WTC11 (cell line): ENCODE results near the gene SP4. TPM values are rescaled to one million over a fixed set of nuclear protein-coding genes. Genes with fewer than 3 reads are reported as not detected.

Experiments
- ATAC-seq: fragments of 200-7000 bp; cut with Tn5 transposase; 2 replicates; pipeline ENCODE4 v1.10.0; 2021; ENCODE audit warnings: mild to moderate bottlenecking, moderate library complexity
- CTCF ChIA-PET: fragments of 300-600 bp; sonication (Branson Sonifier 250); formaldehyde crosslinking; loops from one replicate; lab custom pipeline; 2021; ENCODE audit warnings: antibody characterized with exemption; lab: Charles Lee
- POLR2A ChIA-PET: fragments of 350-600 bp; sonication (Branson Sonifier 250); formaldehyde crosslinking; loops from one replicate; lab custom pipeline; 2021; ENCODE audit warnings: antibody characterized with exemption; lab: Charles Lee
- DNase-seq: peaks from one replicate; pipeline ENCODE4 v3.0.0; 2021; ENCODE audit warnings: low spot score
- H3K27ac Mint-ChIP-seq: 2 replicates; pipeline ENCODE4 v1.8.0; 2021; ENCODE audit warnings: mixed read lengths
- H3K27me3 Mint-ChIP-seq: 2 replicates; pipeline ENCODE4 v1.8.0; 2021; ENCODE audit warnings: low read depth, mild to moderate bottlenecking, moderate library complexity, mixed read lengths
- H3K36me3 Mint-ChIP-seq: 2 replicates; pipeline ENCODE4 v1.8.0; 2021; ENCODE audit warnings: mixed read lengths
- H3K4me1 Mint-ChIP-seq: 2 replicates; pipeline ENCODE4 v1.8.0; 2022; ENCODE audit warnings: mixed read lengths
- H3K4me3 Mint-ChIP-seq: 2 replicates; pipeline ENCODE4 v1.8.0; 2021; ENCODE audit warnings: mild to moderate bottlenecking, moderate library complexity, mixed read lengths
- H3K9me3 Mint-ChIP-seq: 2 replicates; pipeline ENCODE4 v1.8.0; 2021; ENCODE audit warnings: mixed read lengths
- ATF2 ChIP-seq: sonication (generic); formaldehyde crosslinking; IDR thresholded peaks from 2 replicates; pipeline ENCODE4 v1.8.1; 2022; ENCODE audit warnings: low read depth, missing genetic modification reagents, borderline replicate concordance
- CBFB ChIP-seq: sonication (generic); formaldehyde crosslinking; IDR thresholded peaks from 2 replicates; pipeline ENCODE4 v1.8.1; 2022; ENCODE audit warnings: mild to moderate bottlenecking, low read depth, missing genetic modification reagents
- CDX4 ChIP-seq: fragments of 250-450 bp; sonication (Bioruptor Pico); IDR thresholded peaks from 2 replicates; pipeline ENCODE4 v1.9.0; 2021; ENCODE audit warnings: moderate library complexity, mild to moderate bottlenecking, inconsistent platforms, borderline replicate concordance
- E2F4 ChIP-seq: sonication (generic); formaldehyde crosslinking; IDR thresholded peaks from 2 replicates; pipeline ENCODE4 v1.8.1; 2022; ENCODE audit warnings: low read depth, mild to moderate bottlenecking, moderate library complexity, missing genetic modification reagents, borderline replicate concordance
- FOXP1 ChIP-seq: sonication (generic); formaldehyde crosslinking; IDR thresholded peaks from 2 replicates; pipeline ENCODE4 v1.8.0; 2022; ENCODE audit warnings: missing genetic modification reagents, mild to moderate bottlenecking, moderate library complexity, borderline replicate concordance
- HMGA2 ChIP-seq: fragments of 250-450 bp; sonication (Bioruptor Pico); IDR thresholded peaks from 2 replicates; pipeline ENCODE4 v1.4.0; 2021; ENCODE audit warnings: mild to moderate bottlenecking, moderate library complexity
- HMGXB4 ChIP-seq: sonication (generic); formaldehyde crosslinking; IDR thresholded peaks from 2 replicates; pipeline ENCODE4 v1.8.1; 2023; ENCODE audit warnings: mild to moderate bottlenecking, moderate library complexity, missing genetic modification reagents
- MXD4 ChIP-seq: fragments of 250-450 bp; sonication (Bioruptor Pico); IDR thresholded peaks from 2 replicates; pipeline ENCODE4 v1.8.0; 2021; ENCODE audit warnings: mild to moderate bottlenecking, moderate library complexity, borderline replicate concordance
- MYBL2 ChIP-seq: sonication (generic); formaldehyde crosslinking; IDR thresholded peaks from 2 replicates; pipeline ENCODE4 v1.8.1; 2023; ENCODE audit warnings: mild to moderate bottlenecking, moderate library complexity, missing genetic modification reagents
- NFYB ChIP-seq: sonication (generic); formaldehyde crosslinking; conservative IDR thresholded peaks from 2 replicates; pipeline ENCODE4 v1.8.0; 2022; ENCODE audit warnings: low read depth, missing genetic modification reagents
- NR3C1 ChIP-seq: sonication (generic); formaldehyde crosslinking; conservative IDR thresholded peaks from 2 replicates; pipeline ENCODE4 v1.8.1; 2023; ENCODE audit warnings: low read depth, mild to moderate bottlenecking, missing genetic modification reagents
- RELA ChIP-seq: sonication (generic); formaldehyde crosslinking; IDR thresholded peaks from 2 replicates; pipeline ENCODE4 v1.8.1; 2022; ENCODE audit warnings: missing genetic modification reagents, mild to moderate bottlenecking, borderline replicate concordance
- STAT6 ChIP-seq: sonication (generic); formaldehyde crosslinking; conservative IDR thresholded peaks from 2 replicates; pipeline ENCODE4 v1.8.1; 2023; ENCODE audit warnings: mild to moderate bottlenecking, low read depth, missing genetic modification reagents, moderate library complexity
- TEAD4 ChIP-seq: sonication (generic); formaldehyde crosslinking; IDR thresholded peaks from 2 replicates; pipeline ENCODE4 v1.8.0; 2022; ENCODE audit warnings: mild to moderate bottlenecking, missing genetic modification reagents
- USF1 ChIP-seq: sonication (generic); formaldehyde crosslinking; IDR thresholded peaks from 2 replicates; pipeline ENCODE4 v1.8.0; 2022; ENCODE audit warnings: mild to moderate bottlenecking, missing genetic modification reagents
- USF2 ChIP-seq: sonication (generic); formaldehyde crosslinking; IDR thresholded peaks from 2 replicates; pipeline ENCODE4 v1.8.1; 2023; ENCODE audit warnings: mild to moderate bottlenecking, missing genetic modification reagents, moderate library complexity
- ZBTB21 ChIP-seq: sonication (generic); formaldehyde crosslinking; IDR thresholded peaks from 2 replicates; pipeline ENCODE4 v1.8.1; 2023; ENCODE audit warnings: mild to moderate bottlenecking, missing genetic modification reagents, borderline replicate concordance
- ZNF138 ChIP-seq: sonication (generic); formaldehyde crosslinking; conservative IDR thresholded peaks from 2 replicates; pipeline ENCODE4 v1.8.1; 2022; ENCODE audit warnings: mild to moderate bottlenecking, moderate library complexity, missing genetic modification reagents
- ZNF232 ChIP-seq: sonication (generic); formaldehyde crosslinking; IDR thresholded peaks from 2 replicates; pipeline ENCODE4 v1.8.0; 2022; ENCODE audit warnings: mild to moderate bottlenecking, missing genetic modification reagents
- total RNA-seq: library from RNA; stranded (reverse); gene quantifications from 3 replicates; pipeline ENCODE4 v1.2.3, GENCODE V29; 2021

The SP4 gene
- total RNA-seq, 1 experiment from 2014 or later, result 23.1 TPM

- no peak for TF ChIP-seq MYBL2 (CRISPR knock-in tag)
- TF ChIP-seq TEAD4 (CRISPR knock-in tag), result no peak
- TF ChIP-seq ZNF232, result no peak
- Mint-ChIP-seq H3K27ac (peak overlapping the region; percentile 37; the same call in 1 of the 2 replicates), H3K27me3 (no peaks in the 10 kb centered on the region; the same call in 1 of the 2 replicates), H3K9me3 (no peaks in the 10 kb centered on the region), H3K36me3 (no peaks in the 10 kb centered on the region), H3K4me3 (no peak overlapping the region), H3K4me1 (peaks cover 19% of the 10 kb centered on the region)
- DNase-seq (no peak), ATAC-seq (peak; percentile 75)
- POLR2A ChIA-PET, result interaction anchor here (1.0 kb wide), 1 partner anchor 14 kb away, joined by 3 read pairs; no protein-coding TSS in a partner anchor
- CTCF ChIA-PET, result interaction anchor here (1.1 to 2.4 kb wide), 2 partner anchors 14 to 354 kb away, joined by 3 to 6 read pairs; no protein-coding TSS in a partner anchor
Measured at GRCh38 chr7:21412957-21413356, 14.9 kb upstream of the SP4 start.

GRCh38 chr7:21413502-21413901 is 14.4 kb upstream of the SP4 start:
- no peaks in the 10 kb centered on the region; the same call in 1 of the 2 replicates for H3K27me3 Mint-ChIP-seq
- H3K4me3 Mint-ChIP-seq, result no peak overlapping the region
- POLR2A ChIA-PET, result no interaction called here
- no peak for ATAC-seq
- no peak overlapping the region for H3K27ac Mint-ChIP-seq
- H3K9me3 Mint-ChIP-seq, result no peaks in the 10 kb centered on the region
- peaks cover 19% of the 10 kb centered on the region for H3K4me1 Mint-ChIP-seq
- no peaks in the 10 kb centered on the region for H3K36me3 Mint-ChIP-seq
- CTCF ChIA-PET, result interaction anchor here (1.1 to 2.4 kb wide), 2 partner anchors 14 to 354 kb away, joined by 3 to 6 read pairs; no protein-coding TSS in a partner anchor
- no peak for DNase-seq
- TF ChIP-seq USF1 (CRISPR knock-in tag), result no peak
- no peak for TF ChIP-seq ZNF232
- TF ChIP-seq HMGXB4 (CRISPR knock-in tag), result no peak
- TF ChIP-seq CBFB (CRISPR knock-in tag), result no peak
- TF ChIP-seq, all 79 proteins: peak for 0

GRCh38 chr7:21414795-21415393 is 13.0 kb upstream of the SP4 start:
- peaks cover 19% of the 10 kb centered on the region for H3K4me1 Mint-ChIP-seq
- H3K4me3 Mint-ChIP-seq, result no peak overlapping the region
- H3K36me3 Mint-ChIP-seq, result no peaks in the 10 kb centered on the region
- DNase-seq (no peak), ATAC-seq (no peak)
- ChIA-PET CTCF (no interaction called here), POLR2A (no interaction called here)
- H3K27me3 Mint-ChIP-seq, result no peaks in the 10 kb centered on the region; the same call in 1 of the 2 replicates
- H3K9me3 Mint-ChIP-seq, result no peaks in the 10 kb centered on the region
- H3K27ac Mint-ChIP-seq, result no peak overlapping the region
- TF ChIP-seq USF1 (CRISPR knock-in tag) (no peak), MXD4 (CRISPR knock-in tag) (no peak), E2F4 (CRISPR knock-in tag) (no peak), NR3C1 (no peak), HMGA2 (CRISPR knock-in tag) (no peak), ZNF138 (CRISPR knock-in tag) (no peak), RELA (CRISPR knock-in tag) (no peak), ZBTB21 (no peak), ATF2 (no peak), STAT6 (no peak), NFYB (CRISPR knock-in tag) (no peak), USF2 (no peak), FOXP1 (CRISPR knock-in tag) (no peak), CDX4 (no peak)
